ENCODE results near the gene SYNPO.

Gene SYNPO

DNA sequence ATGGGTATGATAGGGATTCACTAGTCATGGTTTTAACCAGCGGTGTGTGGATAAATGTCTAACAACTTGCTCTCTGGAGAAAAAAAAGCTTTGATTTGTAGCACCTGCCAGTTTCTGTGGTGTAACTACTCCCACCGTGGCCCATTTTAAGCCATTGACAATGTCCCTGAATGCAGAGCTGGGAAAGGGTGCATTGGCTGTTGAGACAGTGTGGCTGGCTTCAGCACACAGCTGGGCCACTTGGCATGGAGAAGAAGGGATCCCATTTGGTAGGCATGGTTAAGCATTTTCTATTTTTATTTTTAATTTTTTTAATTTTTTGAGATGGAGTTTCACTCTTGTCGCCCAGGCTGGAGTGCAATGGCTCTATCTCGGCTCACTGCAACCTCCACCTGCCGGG lies 31.5 kb upstream of the SYNPO start:
- Histone ChIP-seq H3K9me3 (ENCODE audit: low read length) (no peaks in the 10 kb centered on the region), H3K79me2 (ENCODE audit: insufficient read depth, low read length) (no peaks in the 10 kb centered on the region), H3K36me3 (ENCODE audit: insufficient read depth, low read length) (no peaks in the 10 kb centered on the region), H3K4me1 (ENCODE audit: insufficient read depth, low read length, severe bottlenecking) (no peaks in the 10 kb centered on the region), H3K4me3 (ENCODE audit: low read depth, low read length, poor library complexity, severe bottlenecking) (no peak overlapping the region), H2AFZ (ENCODE audit: low read length) (no peak overlapping the region), H3K9me2 (ENCODE audit: low read depth, low read length) (no peaks in the 10 kb centered on the region), H3K9ac (ENCODE audit: low read length) (no peak overlapping the region), H3K27ac (ENCODE audit: low read depth, low read length, poor library complexity, severe bottlenecking) (no peak overlapping the region), H4K20me1 (ENCODE audit: insufficient read depth, low read length) (no peaks in the 10 kb centered on the region), H3F3A (ENCODE audit: insufficient read depth, low read length) (no peaks in the 10 kb centered on the region), H3K27me3 (ENCODE audit: insufficient read depth, low read length) (no peaks in the 10 kb centered on the region), H3K4me2 (ENCODE audit: low read length) (no peak overlapping the region)
- TF ChIP-seq EZH2 (IDR thresholded peaks at IDR 0.05; ENCODE audit: borderline replicate concordance, low read length): no peak
- TF ChIP-seq, protein P1, sequence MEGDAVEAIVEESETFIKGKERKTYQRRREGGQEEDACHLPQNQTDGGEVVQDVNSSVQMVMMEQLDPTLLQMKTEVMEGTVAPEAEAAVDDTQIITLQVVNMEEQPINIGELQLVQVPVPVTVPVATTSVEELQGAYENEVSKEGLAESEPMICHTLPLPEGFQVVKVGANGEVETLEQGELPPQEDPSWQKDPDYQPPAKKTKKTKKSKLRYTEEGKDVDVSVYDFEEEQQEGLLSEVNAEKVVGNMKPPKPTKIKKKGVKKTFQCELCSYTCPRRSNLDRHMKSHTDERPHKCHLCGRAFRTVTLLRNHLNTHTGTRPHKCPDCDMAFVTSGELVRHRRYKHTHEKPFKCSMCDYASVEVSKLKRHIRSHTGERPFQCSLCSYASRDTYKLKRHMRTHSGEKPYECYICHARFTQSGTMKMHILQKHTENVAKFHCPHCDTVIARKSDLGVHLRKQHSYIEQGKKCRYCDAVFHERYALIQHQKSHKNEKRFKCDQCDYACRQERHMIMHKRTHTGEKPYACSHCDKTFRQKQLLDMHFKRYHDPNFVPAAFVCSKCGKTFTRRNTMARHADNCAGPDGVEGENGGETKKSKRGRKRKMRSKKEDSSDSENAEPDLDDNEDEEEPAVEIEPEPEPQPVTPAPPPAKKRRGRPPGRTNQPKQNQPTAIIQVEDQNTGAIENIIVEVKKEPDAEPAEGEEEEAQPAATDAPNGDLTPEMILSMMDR (IDR thresholded peaks at IDR 0.05; ENCODE audit: low read length): no peak

DNA sequence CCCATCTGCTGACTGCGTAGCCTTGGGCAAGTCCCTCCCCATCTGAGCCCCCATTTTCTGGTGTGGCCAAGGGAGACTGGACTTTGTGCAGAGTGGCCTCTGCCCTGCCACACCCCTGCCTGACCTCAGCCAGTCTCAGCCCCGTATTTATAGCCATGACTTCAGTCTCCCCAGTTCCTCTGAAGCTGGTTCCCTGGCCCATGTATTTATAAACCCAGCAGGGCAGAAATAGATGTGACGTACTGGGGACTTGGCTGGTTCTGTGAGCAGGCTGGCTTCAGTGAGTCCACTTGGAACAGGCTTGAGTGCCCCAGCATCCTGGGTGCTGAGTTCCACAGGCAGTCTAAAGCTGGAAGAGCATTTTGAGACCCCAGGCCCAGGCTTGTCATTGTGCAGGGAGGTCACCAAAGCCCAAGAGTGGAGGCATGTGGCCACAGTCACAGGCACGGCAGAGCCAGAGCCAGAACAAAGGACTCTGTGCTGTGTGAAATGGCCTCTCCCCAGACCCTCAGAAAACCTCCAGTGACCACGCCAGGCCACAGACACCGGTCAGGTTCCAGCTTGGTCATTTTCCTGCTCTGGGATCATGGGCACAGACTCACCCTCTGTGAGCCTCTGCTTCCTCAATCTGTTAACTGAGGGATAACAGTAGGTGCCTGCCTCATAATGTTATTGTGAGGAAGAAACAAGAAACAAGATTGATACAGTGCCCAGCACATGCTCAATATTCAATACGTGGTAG lies 30.4 kb upstream of the SYNPO start:
- TF ChIP-seq EZH2 (IDR thresholded peaks at IDR 0.05; ENCODE audit: borderline replicate concordance, low read length): no peak
- TF ChIP-seq, protein P1 (IDR thresholded peaks at IDR 0.05; ENCODE audit: low read length): no peak
- Histone ChIP-seq H4K20me1 (ENCODE audit: insufficient read depth, low read length) (no peaks in the 10 kb centered on the region), H3K4me2 (ENCODE audit: low read length) (no peak overlapping the region), H3K9me2 (ENCODE audit: low read depth, low read length) (no peaks in the 10 kb centered on the region), H3K79me2 (ENCODE audit: insufficient read depth, low read length) (no peaks in the 10 kb centered on the region), H3K27ac (ENCODE audit: low read depth, low read length, poor library complexity, severe bottlenecking) (no peak overlapping the region), H3F3A (ENCODE audit: insufficient read depth, low read length) (no peaks in the 10 kb centered on the region), H3K9me3 (ENCODE audit: low read length) (no peaks in the 10 kb centered on the region), H3K36me3 (ENCODE audit: insufficient read depth, low read length) (no peaks in the 10 kb centered on the region), H3K27me3 (ENCODE audit: insufficient read depth, low read length) (peaks cover 5% of the 10 kb centered on the region; the same call in 1 of the 2 replicates), H2AFZ (ENCODE audit: low read length) (no peak overlapping the region), H3K9ac (ENCODE audit: low read length) (no peak overlapping the region), H3K4me1 (ENCODE audit: insufficient read depth, low read length, severe bottlenecking) (no peaks in the 10 kb centered on the region), H3K4me3 (ENCODE audit: low read depth, low read length, poor library complexity, severe bottlenecking) (no peak overlapping the region)

GRCh38 chr5:150611026-150611425 lies 29.4 kb upstream of the SYNPO start:
- Histone ChIP-seq H3K4me2 (ENCODE audit: low read length) (no peak overlapping the region), H3K4me1 (ENCODE audit: insufficient read depth, low read length, severe bottlenecking) (no peaks in the 10 kb centered on the region), H3K79me2 (ENCODE audit: insufficient read depth, low read length) (no peaks in the 10 kb centered on the region)

More at GRCh38 chr5:150611026-150611425, 29.4 kb upstream of the SYNPO start:
- H3K4me3 ChIP-seq (ENCODE audit: low read depth, low read length, poor library complexity, severe bottlenecking): no peak overlapping the region
- TF ChIP-seq, protein P1 (IDR thresholded peaks at IDR 0.05; ENCODE audit: low read length): no peak
- no peak for TF ChIP-seq EZH2 (IDR thresholded peaks at IDR 0.05; ENCODE audit: borderline replicate concordance, low read length)
- no peak overlapping the region for H3K27ac ChIP-seq (ENCODE audit: low read depth, low read length, poor library complexity, severe bottlenecking)
- no peaks in the 10 kb centered on the region for H4K20me1 ChIP-seq (ENCODE audit: insufficient read depth, low read length)
- no peaks in the 10 kb centered on the region for H3K9me2 ChIP-seq (ENCODE audit: low read depth, low read length)
- peaks cover 5% of the 10 kb centered on the region; the same call in 1 of the 2 replicates for H3K27me3 ChIP-seq (ENCODE audit: insufficient read depth, low read length)
- H3K36me3 ChIP-seq (ENCODE audit: insufficient read depth, low read length): no peaks in the 10 kb centered on the region
- H3K9ac ChIP-seq (ENCODE audit: low read length): no peak overlapping the region
- H3F3A ChIP-seq (ENCODE audit: insufficient read depth, low read length): no peaks in the 10 kb centered on the region
- no peak overlapping the region for H2AFZ ChIP-seq (ENCODE audit: low read length)
- no peaks in the 10 kb centered on the region for H3K9me3 ChIP-seq (ENCODE audit: low read length)

All from OCI-LY1 (cell line).